GM12872 (cell line): Measurements from ENCODE around the gene UBE2F.

Experiments used
- TF ChIP-seq, protein P1 (sequence below): IDR thresholded peaks from 3 replicates; pipeline ENCODE4 v1.5.1; 2011; ENCODE audit warnings: low read depth, mild to moderate bottlenecking, low read length, moderate library complexity; ENCODE audit not compliant: insufficient read depth

Gene UBE2F

GRCh38 chr2:238003234-238004031 is 36.6 kb downstream of the UBE2F start:
- TF ChIP-seq, protein P1, sequence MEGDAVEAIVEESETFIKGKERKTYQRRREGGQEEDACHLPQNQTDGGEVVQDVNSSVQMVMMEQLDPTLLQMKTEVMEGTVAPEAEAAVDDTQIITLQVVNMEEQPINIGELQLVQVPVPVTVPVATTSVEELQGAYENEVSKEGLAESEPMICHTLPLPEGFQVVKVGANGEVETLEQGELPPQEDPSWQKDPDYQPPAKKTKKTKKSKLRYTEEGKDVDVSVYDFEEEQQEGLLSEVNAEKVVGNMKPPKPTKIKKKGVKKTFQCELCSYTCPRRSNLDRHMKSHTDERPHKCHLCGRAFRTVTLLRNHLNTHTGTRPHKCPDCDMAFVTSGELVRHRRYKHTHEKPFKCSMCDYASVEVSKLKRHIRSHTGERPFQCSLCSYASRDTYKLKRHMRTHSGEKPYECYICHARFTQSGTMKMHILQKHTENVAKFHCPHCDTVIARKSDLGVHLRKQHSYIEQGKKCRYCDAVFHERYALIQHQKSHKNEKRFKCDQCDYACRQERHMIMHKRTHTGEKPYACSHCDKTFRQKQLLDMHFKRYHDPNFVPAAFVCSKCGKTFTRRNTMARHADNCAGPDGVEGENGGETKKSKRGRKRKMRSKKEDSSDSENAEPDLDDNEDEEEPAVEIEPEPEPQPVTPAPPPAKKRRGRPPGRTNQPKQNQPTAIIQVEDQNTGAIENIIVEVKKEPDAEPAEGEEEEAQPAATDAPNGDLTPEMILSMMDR, result no peak

DNA sequence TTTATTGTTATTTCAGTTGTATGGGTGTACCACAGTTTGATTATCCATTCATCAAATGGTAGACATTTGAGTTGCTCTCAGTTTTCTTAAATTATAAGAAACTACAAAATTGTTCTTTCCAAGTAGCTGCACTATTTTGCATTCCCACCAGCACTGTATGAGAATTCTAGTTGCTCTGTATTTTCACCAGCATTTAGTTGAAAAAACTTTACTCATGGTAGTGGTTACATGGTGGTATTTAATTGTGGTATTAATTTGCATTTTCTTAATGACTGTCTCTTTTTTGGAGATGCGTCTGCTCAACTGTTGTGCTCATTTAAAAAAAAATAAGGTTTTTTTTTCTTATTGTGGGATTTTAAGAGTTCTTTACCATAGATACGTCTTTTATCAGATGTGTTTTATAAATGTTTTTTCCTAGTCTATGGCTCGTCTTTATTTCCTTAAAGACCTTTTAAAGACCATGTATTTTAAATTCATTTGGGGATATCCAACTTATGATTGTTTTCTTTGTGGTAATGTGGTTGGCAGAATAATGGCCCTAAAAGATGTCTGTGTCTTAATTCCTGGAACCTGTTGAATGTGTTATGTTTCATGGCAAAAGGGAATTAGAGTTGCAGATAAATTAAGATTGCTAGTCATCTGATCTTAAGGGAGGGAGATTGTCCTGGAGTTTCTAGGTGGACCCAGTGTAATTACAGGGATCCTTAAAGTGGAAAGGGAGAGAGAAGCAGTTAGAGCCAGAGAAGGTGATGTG is 37.4 kb downstream of the UBE2F start:
- TF ChIP-seq, protein P1, result no peak

DNA sequence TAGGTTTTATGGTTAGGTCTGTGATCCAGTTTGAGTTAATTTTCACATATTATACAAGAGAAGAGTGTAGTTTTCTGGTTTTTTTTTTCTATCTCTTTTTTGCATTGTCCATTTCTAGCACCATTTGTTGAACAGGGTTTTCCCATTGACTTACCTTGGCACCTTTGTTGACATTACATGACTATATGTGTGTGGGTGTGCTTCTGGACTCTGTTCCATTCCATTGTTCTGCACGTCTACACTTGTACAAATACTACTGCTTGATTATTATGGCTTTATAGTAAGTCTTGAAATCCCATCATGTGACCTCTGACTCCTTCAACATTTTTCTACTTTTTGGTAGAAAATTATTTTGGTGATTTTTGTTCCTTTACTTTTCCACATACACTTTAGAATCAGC is 38.7 kb downstream of the UBE2F start:
- TF ChIP-seq, protein P1, result no peak

DNA sequence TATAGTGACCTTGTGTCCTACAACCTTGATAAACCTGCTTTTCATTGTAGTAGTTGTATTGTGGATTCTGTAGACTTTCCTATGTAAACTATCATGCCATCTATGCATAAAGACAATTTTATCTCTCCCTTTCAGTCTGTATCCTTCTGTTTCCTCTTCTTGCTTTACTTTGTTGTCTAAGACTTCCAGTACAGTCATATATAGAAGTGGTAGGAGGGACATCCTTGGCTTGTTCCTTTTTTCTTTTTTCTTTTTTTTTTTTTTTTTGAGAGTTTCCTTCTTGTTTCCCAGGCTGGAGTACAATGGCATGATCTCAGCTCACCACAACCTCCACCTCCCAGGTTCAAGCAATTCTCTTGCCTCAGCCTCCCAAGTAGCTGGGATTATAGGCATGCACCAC is 39.7 kb downstream of the UBE2F start:
- TF ChIP-seq, protein P1, result no peak

- TF ChIP-seq, protein P1, result no peak
These were observed 41.1 kb downstream of the UBE2F start for GRCh38 chr2:238007924-238008323.

DNA sequence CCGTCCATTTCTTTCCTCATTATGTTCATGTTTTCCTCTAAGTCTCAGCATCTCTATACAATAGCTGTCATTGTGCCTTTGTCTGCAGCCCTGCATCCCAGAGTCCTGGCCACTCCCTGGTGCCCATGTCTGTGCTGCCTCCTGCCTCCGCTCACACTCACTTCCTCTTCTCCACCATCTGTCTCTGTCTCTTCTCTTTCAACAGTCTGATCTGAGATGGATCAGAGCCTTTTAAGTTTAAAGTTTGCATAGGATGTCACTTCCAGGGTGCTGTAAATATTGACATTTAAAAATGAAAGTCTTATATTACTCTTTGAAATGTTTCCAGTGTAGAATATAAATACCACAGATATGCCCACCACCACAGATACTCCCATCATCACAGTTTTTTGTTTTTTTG is 42.7 kb downstream of the UBE2F start:
- TF ChIP-seq, protein P1, result no peak

GRCh38 chr2:238010572-238010971 is 43.8 kb downstream of the UBE2F start:
- TF ChIP-seq, protein P1, result no peak
